Panc1 (cell line): ENCODE results near the gene MT1X. TPM values are rescaled to one million over a fixed set of nuclear protein-coding genes. Genes with fewer than 3 reads are reported as not detected.

Experiments used
- ATAC-seq: fragments of 200-7000 bp; cut with Tn5 transposase; 2 replicates; pipeline ENCODE4 v1.9.1; 2020; ENCODE audit warnings: mild to moderate bottlenecking, moderate library complexity
- BruUV-seq: library from RNA; stranded (reverse); fragments of 400-500 nt; replicated peaks from 2 replicates; lab custom pipeline; 2021; lab: Mats Ljungman, UMichigan
- CTCF ChIA-PET: fragments of 300-600 bp; sonication (Branson Sonifier 250); formaldehyde crosslinking; loops from one replicate; lab custom pipeline; 2022; ENCODE audit warnings: antibody characterized with exemption; lab: Charles Lee
- POLR2A ChIA-PET: fragments of 300-600 bp; sonication (Branson Sonifier 250); formaldehyde crosslinking; loops from one replicate; lab custom pipeline; 2022; ENCODE audit warnings: antibody characterized with exemption; lab: Charles Lee
- DNase-seq: peaks from one replicate; pipeline ENCODE4 v3.0.0-alpha.2; 2010; ENCODE audit warnings: low read depth, low spot score
- H3K27ac ChIP-seq: 2 replicates; pipeline ENCODE4 v1.5.1; 2011; ENCODE audit warnings: mild to moderate bottlenecking, low read length, inconsistent platforms
- H3K27me3 ChIP-seq: fragments of 200-500 bp; sonication (Bioruptor generic); 2 replicates; pipeline ENCODE4 v1.6.0; 2014; ENCODE audit warnings: low read length, inconsistent platforms; ENCODE audit not compliant: control insufficient read depth, insufficient read depth
- H3K36me3 ChIP-seq: fragments of 200-500 bp; sonication (Bioruptor generic); 2 replicates; pipeline ENCODE4 v1.5.1; 2014; ENCODE audit warnings: inconsistent platforms, mild to moderate bottlenecking, low read length, moderate library complexity; ENCODE audit not compliant: control insufficient read depth, insufficient read depth
- H3K4me1 ChIP-seq: 2 replicates; pipeline ENCODE4 v1.5.1; 2011; ENCODE audit warnings: inconsistent platforms, mild to moderate bottlenecking, low read length, moderate library complexity; ENCODE audit not compliant: control insufficient read depth, insufficient read depth
- H3K4me3 ChIP-seq, 2 experiments: 2 replicates each; pipeline ENCODE4 v1.5.1; 2011 to 2012; ENCODE audit warnings: low read depth in 2 of 2, low read length in 2 of 2, mild to moderate bottlenecking in 2 of 2, inconsistent platforms in 1 of 2, moderate library complexity in 1 of 2
- H3K9me3 ChIP-seq: fragments of 200-500 bp; sonication (Bioruptor generic); 2 replicates; pipeline ENCODE4 v1.5.1; 2014; ENCODE audit warnings: low read depth, mild to moderate bottlenecking, inconsistent platforms, low read length, moderate library complexity; ENCODE audit not compliant: control insufficient read depth, insufficient read depth
- CTCF ChIP-seq: fragments of 450-650 bp; IDR thresholded peaks from 2 replicates; pipeline ENCODE4 v1.5.1; 2017; ENCODE audit warnings: mild to moderate bottlenecking
- POLR2AphosphoS5 ChIP-seq: IDR thresholded peaks from 2 replicates; pipeline ENCODE4 v1.6.1; 2012; ENCODE audit warnings: mild to moderate bottlenecking, low read depth, low read length, moderate library complexity
- REST ChIP-seq, 2 experiments: IDR thresholded peaks; 2 replicates each; pipeline ENCODE4 v1.6.1; 2011 to 2012; ENCODE audit warnings: low read depth in 2 of 2, control low read depth in 1 of 2, low read length in 1 of 2, mild to moderate bottlenecking in 1 of 2, moderate library complexity in 1 of 2; ENCODE audit not compliant: insufficient read depth in 1 of 2
- SIN3A ChIP-seq: IDR thresholded peaks from 2 replicates; pipeline ENCODE4 v1.6.1; 2012; ENCODE audit warnings: low read depth, mild to moderate bottlenecking, low read length, moderate library complexity, borderline replicate concordance; ENCODE audit not compliant: insufficient read depth
- TCF7L2 ChIP-seq: IDR thresholded peaks from 2 replicates; pipeline ENCODE4 v1.6.1; 2011; ENCODE audit warnings: mild to moderate bottlenecking, low read depth, low read length, inconsistent platforms
- in situ Hi-C: cut with HindIII; loops from 2 replicates; pipeline ENCODE4 v1.10.0; 2016; ENCODE audit warnings: low sequenced_read_pairs, low pct_unique_long_range_greater_than_20kb
- intact Hi-C: fragments of 100-400 bp; cut with micrococcal nuclease; formaldehyde crosslinking; loops from one replicate; pipeline ENCODE4 v1.10.0; 2022; ENCODE audit not compliant: unreplicated experiment
- total RNA-seq: library from RNA; stranded (reverse); gene quantifications from one replicate; pipeline ENCODE4 v1.2.1, GENCODE V29; 2021; ENCODE audit not compliant: unreplicated experiment

MT1X gene
- total RNA-seq, 1 experiment from 2014 or later: 25.9 TPM

- intact Hi-C loops: loop anchor here (5.0 kb wide), 2 partner anchors 93 to 188 kb away; partner anchors contain the start of gene MT2A
- no peak for TF ChIP-seq POLR2AphosphoS5
- no peak for TF ChIP-seq SIN3A
- no peak for TF ChIP-seq TCF7L2
- TF ChIP-seq CTCF: no peak
- TF ChIP-seq REST (IDR thresholded peaks at IDR 0.05; ENCODE audit: insufficient read depth in 1 of 2, low read depth in 2 of 2, low read length in 1 of 2): no peak
- in situ Hi-C loops: no loop called here
- Histone ChIP-seq H3K36me3 (no peaks in the 10 kb centered on the region), H3K9me3 (peaks cover 3% of the 10 kb centered on the region; the same call in 1 of the 2 replicates), H3K4me1 (no peaks in the 10 kb centered on the region), H3K27me3 (no peaks in the 10 kb centered on the region), H3K27ac (no peak overlapping the region), H3K4me3 (no peak overlapping the region)
- no peak for DNase-seq
- CTCF ChIA-PET: interaction anchor here (0.6 kb wide), 3 partner anchors 39 to 100 kb away, joined by 3 to 5 read pairs (median 4); no protein-coding TSS in a partner anchor
- ATAC-seq: no peak
- no TSS peak for BruUV-seq
- POLR2A ChIA-PET: no interaction called here
These were observed 17.9 kb downstream of the MT1X start for GRCh38 chr16:56700195-56700594.

GRCh38 chr16:56700631-56701030 lies 18.4 kb downstream of the MT1X start:
- ChIA-PET CTCF (interaction anchor here (0.6 kb wide), 3 partner anchors 40 to 100 kb away, joined by 3 to 5 read pairs (median 4); no protein-coding TSS in a partner anchor), POLR2A (no interaction called here)
- in situ Hi-C loops (no loop called here), intact Hi-C loops (loop anchor here (5.0 kb wide), 2 partner anchors 93 to 188 kb away; partner anchors contain the start of gene MT2A)
- peaks cover 3% of the 10 kb centered on the region; the same call in 1 of the 2 replicates for H3K9me3 ChIP-seq
- no peak for ATAC-seq
- H3K4me3 ChIP-seq: no peak overlapping the region
- no peak overlapping the region for H3K27ac ChIP-seq
- BruUV-seq: no TSS peak
- TF ChIP-seq REST (IDR thresholded peaks at IDR 0.05; ENCODE audit: insufficient read depth in 1 of 2, low read depth in 2 of 2, low read length in 1 of 2) (no peak), TCF7L2 (no peak), POLR2AphosphoS5 (no peak), SIN3A (no peak), CTCF (no peak)
- DNase-seq: no peak
- no peaks in the 10 kb centered on the region for H3K4me1 ChIP-seq
- H3K36me3 ChIP-seq: no peaks in the 10 kb centered on the region
- H3K27me3 ChIP-seq: no peaks in the 10 kb centered on the region
